Mesenteric fat pad (tissue), 1 donor: ENCODE results near the gene TNMD. TPM values are rescaled to one million over a fixed set of nuclear protein-coding genes. Genes with fewer than 3 reads are reported as not detected.

Experiments used
- DNase-seq: peaks from one replicate; pipeline ENCODE4 v3.0.0-alpha.2; 2020; ENCODE audit warnings: low spot score
- total RNA-seq: library from RNA; stranded (reverse); fragmentation: NEBNext Ultra II Directional; extraction: Animal tissue kit (Norgen Biotek cat#: 25700); gene quantifications from one replicate; pipeline ENCODE4 v1.2.1, GENCODE V29; 2021
- donor health status: DM: yes; HTN: yes; CAD: no.

The TNMD gene
- total RNA-seq, 1 donor from 2014 or later, result 39.1 TPM

DNA sequence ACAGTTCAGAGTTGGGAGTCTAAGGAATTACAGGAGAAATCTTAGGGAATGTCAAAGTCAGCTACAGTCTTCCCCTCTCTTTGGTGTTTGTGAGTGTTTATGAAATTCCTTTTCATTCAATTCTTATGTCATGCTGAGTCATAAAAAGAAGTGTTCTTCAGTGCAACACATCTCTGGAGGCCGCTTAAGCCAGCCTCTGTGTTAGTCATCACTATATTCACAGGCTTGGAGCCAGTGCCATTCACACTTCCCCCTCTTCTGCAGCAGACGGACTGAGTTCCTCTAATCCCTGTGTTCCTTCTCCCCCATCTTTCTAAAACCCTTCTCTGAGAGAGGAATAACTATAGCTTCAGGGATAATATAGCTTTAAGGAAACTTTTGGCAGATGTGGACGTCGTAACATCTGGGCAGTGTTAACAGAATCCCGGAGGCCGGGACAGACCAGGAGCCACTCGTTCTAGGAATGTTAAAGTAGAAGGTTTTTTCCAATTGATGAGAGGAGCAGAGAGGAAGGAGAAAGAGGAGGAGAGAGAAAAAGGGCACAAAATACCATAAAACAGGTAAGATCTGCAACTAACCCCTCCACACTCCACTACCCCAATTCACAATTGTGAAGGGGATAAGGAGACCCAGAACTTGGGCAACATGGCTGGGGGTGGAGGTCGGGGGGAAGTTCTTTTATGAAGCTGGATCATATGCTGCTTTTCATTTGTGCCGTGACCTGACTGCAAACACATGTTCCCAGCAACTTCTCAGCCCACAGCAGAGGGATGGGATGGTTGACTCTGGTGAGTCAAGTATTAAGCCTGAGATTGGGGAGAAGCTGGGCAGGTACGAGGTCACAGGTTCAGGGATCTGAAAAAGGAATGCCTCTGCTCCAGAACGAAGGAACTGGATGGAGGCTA lies 59.5 kb downstream of the TNMD start, which contains the start of gene SRPX2:
SRPX2 (plus strand) TSS at position 244 of the 905 bp plus-strand sequence. CDS start 2,124 bp downstream, outside the sequence.
- no peak for DNase-seq

DNA sequence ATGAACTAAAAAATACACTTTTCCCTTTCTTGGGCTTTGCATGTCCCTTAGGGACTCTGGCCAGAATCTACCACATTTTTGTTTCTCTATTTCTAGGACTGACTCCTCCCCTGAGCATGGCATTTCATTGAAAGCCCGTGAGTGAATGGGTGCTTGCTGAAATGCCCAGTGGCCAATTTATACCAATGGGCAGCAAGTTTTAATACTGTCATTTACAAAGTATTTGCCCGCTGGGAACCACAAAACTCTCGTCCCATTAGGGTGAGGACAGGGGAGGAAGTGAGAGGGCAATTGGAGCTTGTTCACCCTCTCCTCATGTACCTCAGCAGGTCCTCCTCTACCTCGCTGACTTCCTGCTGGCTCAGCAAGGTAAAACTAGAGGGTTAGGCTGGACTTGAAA lies 60.4 kb downstream of the TNMD start:
- DNase-seq, result no peak

DNA sequence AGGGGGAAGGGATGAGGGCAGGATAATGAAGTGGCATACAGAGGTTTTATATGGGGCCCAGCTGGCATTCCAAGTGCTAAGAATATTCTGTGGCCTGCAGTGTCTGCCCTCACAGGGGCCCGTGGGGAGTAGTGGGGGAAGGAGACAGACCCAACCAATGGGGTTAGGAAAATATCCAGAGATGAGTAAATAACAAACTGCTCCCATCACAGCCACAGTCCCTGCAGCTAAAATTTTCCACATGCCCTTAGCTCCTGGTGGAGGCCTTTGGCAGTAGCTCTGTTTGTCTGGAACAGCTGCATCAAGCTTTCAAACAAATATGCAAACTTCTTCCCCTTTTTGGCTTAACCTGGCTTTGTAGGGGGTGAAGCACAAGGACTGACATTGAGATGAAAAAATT lies 62.4 kb downstream of the TNMD start:
- no peak for DNase-seq

DNA sequence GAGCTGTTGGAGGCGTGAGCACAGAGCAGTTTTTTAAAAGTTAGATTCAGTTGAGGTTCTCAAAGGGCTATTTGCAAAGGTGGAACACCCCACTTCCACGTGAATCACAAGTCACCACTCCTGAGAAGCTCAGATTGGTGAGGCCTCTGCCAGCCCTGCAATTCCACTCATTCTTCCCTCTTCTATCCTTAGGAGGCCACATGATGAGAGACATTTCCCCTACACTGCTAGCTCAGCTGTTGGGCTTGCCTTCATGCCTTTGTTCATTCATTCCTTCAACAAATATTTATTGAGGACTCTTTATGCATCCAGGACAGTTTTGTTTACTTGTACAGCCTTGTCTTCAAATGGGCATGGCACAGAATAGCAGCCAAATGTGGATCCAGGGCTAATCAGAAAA lies 63.0 kb downstream of the TNMD start:
- DNase-seq, result no peak

DNA sequence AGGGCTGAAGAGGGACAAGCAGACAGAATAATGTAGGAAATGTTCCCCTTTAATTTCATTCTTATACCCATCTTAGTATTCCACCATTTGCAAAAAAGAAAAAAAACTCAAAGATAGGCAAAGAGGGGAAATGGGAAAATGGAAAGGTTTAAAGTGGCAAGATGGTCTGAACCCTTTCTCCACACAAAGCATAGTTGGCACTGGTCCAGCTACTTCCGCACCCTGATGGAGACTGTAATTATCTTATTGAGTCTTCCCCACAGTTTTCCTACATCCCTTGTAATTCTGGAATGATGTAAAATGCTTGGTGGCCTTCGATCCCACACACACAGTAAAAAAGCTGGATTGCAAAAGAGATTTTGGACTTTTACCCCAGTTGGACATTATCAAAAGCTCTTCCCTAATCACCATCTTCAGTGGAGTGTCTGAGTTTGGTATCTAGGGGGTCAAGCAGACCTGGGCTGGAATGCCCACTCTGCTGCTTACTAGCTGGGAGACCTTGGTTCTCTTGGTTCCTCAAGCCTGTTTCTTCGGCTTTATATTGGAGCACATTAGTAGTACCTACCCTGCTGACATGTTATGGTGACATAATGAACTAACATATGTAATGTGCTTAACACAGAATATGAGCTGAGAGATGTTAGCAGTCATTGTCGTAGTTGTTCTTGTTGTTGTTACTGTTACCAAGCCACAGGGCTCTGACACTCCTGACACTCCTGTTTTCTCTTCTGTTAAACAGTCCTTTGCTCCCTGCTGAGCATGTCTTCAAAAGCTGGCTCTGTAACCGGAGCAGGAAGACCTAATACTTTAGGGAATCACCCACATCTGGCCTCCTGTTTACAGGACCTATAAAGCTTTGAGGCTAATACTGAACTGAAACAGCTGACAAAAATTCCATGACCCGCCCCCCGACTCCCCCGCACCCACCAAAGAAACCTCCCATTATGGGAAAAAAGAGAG lies 64.0 kb downstream of the TNMD start:
- DNase-seq, result no peak

Other genes with a start within 250 kb of the TNMD start
- gene PCDH19, start 174.7 kb upstream of the TNMD start, total RNA-seq, result 5.2 TPM
- 34.7 TPM for gene TSPAN6, start 51.9 kb downstream of the TNMD start, total RNA-seq
- gene SRPX2, start 59.3 kb downstream of the TNMD start, total RNA-seq, result 224 TPM
- 12.3 TPM for gene SYTL4, start 147.2 kb downstream of the TNMD start, total RNA-seq
- gene CSTF2, start 235.5 kb downstream of the TNMD start, total RNA-seq, result 8.2 TPM